C4-2B (cell line): Measurements from ENCODE around the gene COMT.
A peak's percentile ranks its signal among the peaks of the same experiment; 100 is the strongest.

ENCODE experiments used
- H3K27ac ChIP-seq: fragments of 450-650 bp; 2 replicates; pipeline ENCODE4 v1.5.1; 2017
- CTCF ChIP-seq: fragments of 450-650 bp; conservative IDR thresholded peaks from 2 replicates; pipeline ENCODE4 v1.5.1; 2017; ENCODE audit warnings: mild to moderate bottlenecking
- ZFX ChIP-seq: fragments of 450-650 bp; IDR thresholded peaks from 2 replicates; pipeline ENCODE4 v1.6.1; 2017

COMT gene

GRCh38 chr22:19943082-19944026, 1.8 kb downstream of the COMT start:
- no peak for TF ChIP-seq ZFX
- no peak; the same call in 1 of the 2 replicates for TF ChIP-seq CTCF
- H3K27ac ChIP-seq: peak overlapping the region; percentile 95

- H3K27ac ChIP-seq: no peak overlapping the region
- TF ChIP-seq ZFX (no peak), CTCF (peak; percentile 58)
These were observed 6.6 kb downstream of the COMT start for GRCh38 chr22:19948057-19948760.

GRCh38 chr22:19951346-19951745, 9.8 kb downstream of the COMT start:
- TF ChIP-seq ZFX (no peak), CTCF (no peak)
- no peak overlapping the region for H3K27ac ChIP-seq

DNA sequence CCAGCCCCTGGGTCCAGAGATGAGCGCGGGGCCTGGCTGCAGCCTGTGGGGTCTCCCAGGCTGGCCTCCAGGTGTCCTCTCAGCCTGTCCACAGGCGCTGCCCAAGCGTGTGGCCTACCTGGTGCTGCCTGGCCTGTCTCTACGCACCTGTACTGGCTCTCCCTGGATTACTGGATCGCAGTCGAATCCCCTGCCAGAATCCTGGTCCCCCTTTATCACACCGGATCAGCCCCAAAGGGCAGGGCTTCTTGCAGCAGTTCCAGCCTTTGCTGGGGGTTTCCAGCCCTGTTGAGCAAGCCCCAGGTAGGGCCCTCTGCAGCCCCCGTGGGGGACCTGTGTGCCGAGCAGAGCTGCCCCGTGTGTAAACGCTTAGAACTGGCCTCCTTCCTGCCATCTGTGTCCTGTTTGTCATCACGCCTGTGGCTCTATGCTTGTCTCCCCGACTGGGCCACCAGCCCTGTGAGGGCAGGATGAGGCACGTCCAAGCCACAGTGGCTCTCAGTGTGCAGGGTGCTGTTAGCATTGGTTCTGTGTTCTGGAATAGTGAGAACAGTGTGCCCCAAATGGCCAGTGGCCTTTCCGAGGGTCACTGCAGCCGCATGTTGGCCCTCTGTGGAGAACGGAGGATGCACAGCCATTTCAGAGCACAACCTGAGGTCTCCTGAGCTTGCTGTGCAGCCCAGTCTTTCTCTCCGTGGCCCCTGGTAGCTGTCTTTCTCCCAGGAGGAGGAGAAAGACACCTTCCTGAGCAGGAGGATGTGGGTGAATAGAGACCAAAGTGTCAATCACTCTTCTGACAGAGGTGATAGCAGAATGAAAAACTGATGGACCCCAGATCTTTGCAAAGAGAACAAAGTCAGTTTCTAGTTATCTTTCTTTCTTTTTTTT, 13.9 kb downstream of the COMT start:
- no peak for TF ChIP-seq ZFX
- H3K27ac ChIP-seq: no peak overlapping the region

GRCh38 chr22:19957445-19957844, 15.9 kb downstream of the COMT start:
- peak; percentile 21; the same call in 1 of the 2 replicates for TF ChIP-seq CTCF
- no peak for TF ChIP-seq ZFX
- H3K27ac ChIP-seq: no peak overlapping the region

GRCh38 chr22:19958083-19959042, 16.8 kb downstream of the COMT start:
- no peak overlapping the region for H3K27ac ChIP-seq
- TF ChIP-seq CTCF (no peak), ZFX (no peak)
